HG03060 (cell line): ENCODE results near the gene VASH1.

Experiments used
- ATAC-seq: cut with Tn5 transposase; IDR thresholded peaks from one replicate; pipeline ENCODE4 v1.9.1; 2021; ENCODE audit warnings: low read depth, moderate number of reproducible peaks; ENCODE audit not compliant: unreplicated experiment

VASH1 gene

DNA sequence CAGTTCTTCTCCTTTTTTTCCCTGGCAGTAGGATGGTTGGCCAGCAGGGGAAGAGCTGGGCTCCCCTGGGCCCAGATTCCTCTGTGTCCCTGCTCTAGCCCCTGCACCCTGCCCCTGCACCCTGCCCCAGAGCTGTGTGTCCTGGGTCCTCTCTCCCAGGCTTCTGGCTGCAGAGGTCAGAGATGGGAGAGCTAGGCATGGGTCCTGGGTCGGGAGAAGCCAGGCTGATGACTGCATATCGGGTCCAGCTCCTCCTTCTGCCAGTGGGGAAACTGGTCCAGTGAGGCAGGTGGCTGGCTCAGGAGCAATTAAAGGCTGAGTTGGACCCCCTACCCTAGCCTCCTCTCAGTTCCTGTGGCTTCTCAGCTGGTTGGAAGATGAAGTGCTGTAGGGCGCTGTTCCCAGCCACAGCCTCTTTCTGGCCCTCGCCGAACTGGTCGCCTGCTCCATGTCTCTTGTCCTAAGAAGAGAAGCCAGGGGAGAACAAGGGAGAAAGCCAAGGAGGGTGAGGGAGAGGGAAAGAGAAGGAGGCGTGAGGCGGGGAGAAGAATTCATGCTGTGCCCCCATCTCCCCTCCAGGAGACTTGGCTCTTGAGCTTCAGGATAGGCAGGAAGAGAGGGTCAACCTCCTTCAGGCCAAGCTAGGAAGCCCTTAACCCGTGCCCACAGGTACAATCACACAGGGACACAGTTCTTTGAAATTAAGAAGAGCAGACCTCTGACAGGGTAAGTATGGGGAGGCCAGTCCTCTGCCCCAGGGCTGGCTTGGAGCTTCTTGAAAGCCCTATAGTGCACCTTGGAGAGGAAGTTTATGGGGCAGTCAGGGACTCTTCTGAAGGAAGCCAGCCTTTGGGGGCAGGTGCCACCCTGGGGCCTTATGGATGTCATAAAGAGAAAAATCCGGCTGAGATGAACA lies 9.5 kb downstream of the VASH1 start:
- ATAC-seq, result no peak

DNA sequence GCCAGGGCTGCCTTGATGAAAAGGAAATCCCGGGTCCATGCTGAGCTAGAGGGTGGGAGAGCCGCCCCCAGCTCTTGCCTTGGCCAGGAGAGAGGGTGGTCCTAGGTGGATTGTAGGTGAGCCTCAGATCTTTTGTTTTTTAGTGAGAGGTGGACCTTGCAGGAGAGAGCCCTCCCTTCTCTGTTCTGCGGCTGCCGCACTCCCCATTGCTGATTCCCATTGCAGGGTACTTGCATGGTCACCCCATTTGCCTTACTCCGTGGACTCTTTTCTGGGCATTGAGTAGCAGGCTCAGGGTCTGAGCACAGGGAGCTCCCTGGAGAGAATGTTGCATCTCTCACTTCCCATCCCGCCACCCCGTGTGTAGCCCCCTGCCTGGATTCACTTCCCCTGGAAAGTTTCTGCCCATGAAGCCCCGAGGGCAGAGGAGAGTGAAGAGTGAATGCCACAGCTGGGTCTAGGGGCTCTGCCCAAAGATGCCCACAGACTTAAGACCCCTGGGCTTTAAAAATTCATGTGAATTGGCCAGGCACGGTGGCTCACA lies 10.2 kb downstream of the VASH1 start:
- no peak for ATAC-seq

DNA sequence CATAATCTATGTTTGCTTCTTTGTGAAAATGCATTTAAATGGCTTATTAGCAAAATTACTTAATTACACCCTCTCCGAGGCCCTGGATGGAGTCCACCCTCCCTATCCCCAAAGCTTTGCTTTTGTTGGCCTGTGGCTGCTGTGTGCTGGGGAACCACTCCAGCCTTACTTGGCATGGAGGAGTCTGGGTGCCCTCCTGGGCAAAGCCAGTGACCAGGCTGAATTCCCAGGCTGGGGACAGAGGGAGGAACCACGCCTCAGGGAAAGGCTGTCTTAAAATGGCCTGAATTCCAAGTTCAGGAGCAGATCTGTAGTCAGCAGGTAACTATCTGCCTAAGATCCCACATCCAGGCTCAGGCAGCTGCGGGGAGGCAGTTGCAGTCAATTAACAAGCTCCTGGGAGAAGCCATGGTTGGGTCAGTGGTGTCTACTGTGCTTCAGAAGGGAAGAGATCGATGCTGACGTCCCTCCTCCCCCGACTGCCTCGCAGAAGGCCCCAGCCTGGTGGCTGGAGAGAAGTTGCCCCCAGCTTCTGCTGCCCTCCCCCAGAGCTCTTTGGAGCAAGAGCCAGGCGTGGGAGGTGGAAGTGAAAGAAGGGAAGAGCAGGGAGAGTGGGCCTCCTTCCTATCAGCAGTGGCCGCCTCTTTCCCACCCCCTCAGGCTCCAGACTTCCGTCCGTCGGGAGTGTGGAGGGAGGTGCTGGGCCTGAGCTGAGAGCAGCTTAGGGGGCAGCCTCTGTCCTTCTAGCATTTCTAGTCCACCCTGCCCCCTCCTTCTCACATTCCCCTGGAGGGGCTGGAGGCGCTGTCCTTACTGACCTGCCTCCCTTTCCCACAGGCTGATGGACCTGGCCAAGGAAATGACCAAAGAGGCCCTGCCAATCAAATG lies 11.3 kb downstream of the VASH1 start:
- ATAC-seq, result no peak

DNA sequence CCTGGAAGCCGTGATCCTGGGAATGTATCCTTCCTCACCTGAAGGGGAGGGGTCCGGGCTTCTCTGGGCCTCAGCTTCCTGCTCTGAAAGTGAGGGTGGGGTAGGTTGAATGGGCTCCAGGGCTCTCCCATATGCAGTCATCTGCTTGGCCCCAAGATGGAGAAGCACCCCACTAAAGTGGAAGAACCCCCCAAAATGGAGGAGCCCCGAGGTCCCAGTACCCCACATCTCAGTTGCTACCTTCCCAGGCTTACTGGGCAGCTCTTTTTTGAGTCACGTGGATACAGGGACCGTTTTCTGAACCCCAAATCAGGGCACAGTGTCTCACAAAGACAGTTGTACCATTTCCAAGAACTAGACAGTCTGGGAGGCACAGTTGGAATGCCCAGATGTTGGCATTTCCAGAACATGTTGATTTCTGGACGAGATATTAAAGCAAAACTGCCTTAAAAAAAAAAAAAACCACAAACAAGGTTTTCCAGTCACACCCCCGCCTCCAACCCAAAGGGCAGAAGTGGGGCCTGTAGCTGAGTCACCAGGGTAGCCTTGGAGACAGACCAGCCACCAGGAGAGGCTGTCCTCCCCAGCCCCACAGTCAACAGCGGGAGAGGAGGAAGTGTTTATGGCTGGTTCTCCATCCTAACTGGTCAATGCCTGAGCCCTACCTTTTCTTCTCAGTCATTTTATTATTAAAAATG lies 12.1 kb downstream of the VASH1 start:
- ATAC-seq, result no peak

DNA sequence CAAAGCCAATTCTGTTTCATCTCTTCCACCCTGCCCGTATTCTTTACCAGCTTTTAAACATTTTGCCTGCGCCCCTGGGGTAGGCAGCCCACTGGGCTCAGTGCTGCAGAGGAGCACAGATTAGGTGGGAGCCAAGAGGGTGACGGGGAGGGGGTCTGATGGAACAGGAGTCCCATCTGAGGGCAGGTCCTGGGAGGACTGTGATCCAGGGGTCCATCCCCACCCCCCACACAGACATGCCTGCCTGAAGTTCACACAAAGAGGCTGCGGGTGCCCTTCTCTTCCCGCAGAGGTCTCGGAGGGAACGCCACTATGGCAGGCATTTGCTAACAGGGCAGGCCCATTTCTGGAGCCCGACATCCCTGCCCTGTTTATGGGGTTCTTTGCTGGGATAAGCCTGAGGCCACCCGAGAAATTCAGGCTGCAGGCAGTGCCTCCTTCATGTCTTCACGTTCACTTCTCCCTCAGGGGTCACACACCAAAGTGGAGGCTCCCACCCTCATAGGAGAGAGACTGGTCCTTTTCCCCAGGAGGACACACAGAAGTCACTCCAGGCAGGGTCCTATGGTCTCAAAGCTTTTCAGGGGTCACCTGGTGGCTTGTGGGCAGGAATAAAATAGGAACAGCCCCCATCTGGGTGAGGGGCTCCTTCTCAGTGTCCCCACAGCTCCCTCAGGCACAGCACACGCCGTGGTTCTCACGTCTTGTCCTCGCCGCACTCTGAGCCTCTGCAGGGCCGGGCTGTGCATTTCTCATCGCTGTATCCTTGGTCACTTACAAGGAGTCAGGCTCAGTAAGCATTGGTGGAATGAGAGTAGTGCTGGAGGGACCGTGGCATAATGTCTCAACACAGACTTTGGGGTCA lies 12.9 kb downstream of the VASH1 start:
- no peak for ATAC-seq

DNA sequence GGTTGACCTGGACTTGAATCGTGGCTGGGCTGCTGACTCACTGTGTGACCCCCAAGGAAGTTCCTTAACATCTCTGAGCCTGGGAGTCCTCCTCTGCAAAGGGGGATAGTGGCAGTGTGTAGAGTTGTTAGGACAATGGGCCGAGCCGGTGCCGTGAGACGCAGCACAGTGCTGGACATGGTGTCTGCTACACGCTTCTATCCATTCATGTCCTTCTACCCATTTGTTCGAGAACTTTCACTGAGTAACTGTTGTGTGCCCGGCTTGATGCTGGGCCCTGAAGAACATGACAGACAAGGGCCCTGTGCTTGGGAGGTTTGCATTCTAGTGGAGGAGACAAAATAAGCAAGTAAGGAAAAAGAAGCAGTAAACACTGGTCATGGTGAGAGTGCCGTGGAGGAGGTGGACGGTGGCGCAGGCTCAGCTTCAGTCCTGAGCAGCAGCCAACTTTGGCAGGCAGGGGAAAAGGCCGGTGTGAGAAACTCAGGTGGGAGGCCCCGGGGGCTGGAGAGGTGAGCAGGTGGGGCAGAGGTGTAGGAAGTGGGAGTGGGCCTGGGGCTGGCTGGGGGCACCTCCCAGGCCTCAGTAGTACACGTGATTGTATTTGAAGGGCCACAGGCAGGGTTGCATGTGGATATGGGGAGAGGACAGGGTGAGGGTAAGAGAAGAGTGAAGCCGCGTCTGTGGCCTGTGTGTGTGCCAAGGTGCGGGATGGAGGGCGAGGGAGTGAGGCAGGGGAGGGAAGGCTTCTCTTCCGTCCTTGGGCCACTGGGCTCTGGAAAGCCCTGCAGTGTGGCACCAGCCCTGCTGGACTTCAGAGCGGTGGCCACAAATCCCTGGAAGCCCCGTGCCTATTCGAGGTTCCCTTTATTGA lies 13.8 kb downstream of the VASH1 start:
- no peak for ATAC-seq

DNA sequence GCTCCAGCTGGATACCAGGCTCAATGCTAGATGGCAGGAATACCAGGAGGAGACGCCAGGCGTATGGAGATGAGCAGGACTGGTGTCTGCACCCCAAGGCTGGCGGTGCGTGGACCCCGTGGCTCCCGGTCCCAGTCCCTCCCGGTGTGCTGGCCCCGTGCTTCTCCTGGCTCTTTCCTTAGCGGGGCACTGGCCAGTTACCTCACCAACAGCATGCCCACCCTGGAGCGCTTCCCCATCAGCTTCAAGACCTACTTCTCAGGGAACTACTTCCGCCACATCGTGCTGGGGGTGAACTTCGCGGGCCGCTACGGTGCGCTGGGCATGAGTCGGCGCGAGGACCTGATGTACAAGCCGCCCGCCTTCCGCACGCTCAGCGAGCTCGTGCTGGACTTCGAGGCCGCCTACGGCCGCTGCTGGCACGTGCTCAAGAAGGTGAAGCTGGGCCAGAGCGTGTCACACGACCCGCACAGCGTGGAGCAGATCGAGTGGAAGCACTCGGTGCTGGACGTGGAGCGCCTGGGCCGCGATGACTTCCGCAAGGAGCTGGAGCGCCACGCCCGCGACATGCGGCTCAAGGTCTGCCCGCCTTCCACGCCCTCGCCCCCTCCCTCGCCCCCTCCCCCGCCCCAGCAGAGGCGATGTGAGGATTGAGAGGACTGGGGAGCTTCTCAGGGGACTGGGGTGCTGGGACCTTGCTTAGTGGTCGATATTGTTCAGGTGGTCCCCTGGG lies 14.6 kb downstream of the VASH1 start:
- ATAC-seq, result no peak

DNA sequence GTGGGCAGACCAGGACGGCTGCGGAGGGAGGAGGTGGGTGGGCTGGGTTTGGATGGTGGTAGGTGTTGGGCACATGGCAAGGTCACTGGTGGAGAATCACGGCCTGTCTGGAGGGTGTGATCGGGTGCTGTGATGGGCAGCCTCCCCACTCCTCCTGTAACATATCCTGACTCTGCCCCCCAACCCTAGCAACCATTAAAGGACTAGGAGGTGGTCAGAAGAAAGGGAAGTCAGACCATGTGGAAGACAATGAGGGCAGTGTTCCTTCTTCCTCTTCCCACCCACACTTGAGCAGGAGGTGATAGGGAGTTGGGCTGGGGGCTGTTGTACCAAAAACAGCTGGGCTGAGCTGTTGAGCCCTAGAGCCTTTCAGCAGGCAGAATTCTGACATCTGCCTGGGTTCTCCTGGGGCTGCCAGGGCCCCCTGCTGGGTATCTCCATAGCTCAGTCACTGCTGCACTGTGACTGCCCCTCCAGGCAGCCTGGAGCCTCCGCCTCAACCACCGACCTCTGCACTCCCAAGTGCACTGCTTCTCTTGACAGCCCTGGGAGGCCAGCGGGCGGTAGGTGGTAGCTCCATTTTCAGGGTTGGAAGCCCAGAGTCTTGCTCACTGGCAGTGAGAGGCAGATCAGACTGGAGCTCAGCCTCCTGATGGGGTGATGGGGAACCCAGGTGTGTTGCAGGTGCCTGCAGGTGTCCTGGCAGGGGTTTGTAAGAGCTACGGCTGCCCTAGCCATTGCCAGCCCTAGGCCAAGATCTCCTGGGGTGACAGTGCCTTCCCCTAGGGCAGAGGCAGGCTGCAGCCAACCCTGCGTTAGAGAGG lies 15.4 kb downstream of the VASH1 start:
- ATAC-seq, result no peak

DNA sequence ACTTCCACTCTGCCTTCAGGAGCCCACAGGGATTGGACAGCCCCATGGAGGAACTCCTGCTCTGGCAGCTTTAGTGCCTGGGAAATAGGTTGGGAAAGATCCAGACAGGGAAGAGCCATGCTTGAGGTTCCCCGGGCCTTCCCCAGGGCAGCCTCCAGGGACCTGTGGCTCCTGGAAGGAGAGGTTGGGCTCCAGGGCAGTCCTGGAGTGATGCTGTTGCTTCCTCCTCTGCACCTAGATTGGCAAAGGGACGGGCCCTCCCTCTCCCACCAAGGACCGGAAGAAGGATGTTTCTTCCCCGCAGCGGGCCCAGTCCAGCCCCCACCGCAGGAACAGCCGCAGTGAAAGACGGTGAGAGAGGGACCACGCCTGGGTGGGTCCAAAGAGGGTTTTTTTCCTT lies 16.5 kb downstream of the VASH1 start:
- ATAC-seq, result no peak

DNA sequence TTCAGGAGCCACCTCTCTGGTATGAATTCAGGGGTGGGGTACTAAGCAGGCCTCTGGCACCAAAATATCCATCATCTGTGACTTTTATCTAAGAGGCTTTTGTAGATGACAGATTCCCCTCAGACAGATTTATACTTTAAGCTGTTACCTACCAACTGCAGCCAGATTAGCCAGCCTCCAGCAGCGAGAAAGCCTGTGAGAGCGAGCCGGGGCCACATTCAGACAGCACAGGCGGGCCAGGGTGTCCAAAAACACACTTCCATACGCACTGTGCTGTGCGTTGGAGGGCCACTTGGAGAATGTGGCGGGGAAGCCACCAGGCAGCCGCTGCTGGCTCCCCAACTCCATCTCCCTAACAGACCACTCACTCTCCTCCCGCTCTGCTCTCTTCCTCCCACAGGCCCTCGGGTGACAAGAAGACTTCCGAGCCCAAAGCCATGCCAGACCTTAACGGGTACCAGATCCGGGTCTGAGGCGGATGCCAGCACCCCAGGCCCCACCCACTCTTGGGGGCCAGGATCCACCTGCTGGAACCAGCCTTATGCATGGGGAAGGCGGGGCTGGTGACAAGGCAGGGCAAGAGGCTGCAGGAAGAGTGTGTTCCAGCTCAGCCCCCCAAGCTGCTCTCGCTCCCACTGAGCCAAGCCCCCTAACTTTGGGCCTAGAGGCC lies 17.4 kb downstream of the VASH1 start:
- no peak for ATAC-seq

DNA sequence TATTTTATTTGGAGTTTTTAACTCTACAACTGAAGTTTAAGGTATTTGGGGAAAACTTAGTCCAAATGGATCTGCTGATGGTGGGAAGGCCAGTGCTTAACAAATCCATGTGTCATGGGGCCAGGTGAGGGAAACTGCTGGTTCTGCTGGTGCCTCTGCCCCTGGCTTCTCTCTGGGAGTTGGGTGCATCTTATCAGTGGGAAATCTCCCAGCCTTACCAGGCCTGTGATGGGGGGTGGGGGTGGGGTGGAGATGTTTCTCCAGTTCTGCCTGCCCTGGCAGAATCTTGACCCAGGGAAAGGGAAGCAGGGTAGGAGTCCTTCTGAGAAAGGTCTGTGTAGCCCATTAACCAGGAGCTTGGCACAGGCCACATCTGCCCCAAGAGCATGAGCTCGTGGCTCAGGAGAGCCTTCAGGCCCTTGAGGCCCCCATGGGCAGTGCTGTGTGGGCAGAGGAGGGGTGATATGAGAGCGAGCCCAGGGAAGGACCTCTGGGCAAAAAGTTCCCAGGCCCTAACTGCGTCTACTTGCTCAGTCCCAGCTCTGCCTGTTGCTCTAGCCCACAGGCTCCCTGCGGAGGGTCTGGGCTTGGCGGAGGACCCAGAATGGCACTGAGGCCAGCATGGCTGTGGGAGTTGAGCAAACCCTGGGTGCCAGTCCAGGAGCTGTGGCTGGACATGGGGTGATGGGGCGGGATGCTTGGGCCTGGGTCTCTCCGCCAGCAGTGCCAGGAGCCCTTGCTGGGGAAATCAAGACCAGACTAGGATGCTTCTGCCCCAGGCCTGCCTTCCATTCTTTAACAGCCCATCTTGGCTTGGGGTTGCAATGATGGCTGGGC lies 18.2 kb downstream of the VASH1 start:
- ATAC-seq, result no peak

DNA sequence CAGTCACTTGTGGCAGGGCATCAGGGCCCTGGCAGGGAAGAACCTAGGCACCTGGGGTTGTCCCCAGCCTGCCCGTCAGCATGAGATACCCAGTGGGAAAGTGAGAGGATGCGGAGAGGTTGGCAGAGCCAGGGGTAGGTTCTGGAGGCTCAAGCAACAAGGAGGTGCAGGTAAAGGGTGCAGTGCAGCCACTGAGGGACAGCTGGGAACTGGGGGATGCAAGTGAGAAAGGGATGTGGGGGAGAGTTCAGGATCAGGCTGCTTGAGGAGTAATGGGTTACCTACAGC lies 18.7 kb downstream of the VASH1 start:
- no peak for ATAC-seq

DNA sequence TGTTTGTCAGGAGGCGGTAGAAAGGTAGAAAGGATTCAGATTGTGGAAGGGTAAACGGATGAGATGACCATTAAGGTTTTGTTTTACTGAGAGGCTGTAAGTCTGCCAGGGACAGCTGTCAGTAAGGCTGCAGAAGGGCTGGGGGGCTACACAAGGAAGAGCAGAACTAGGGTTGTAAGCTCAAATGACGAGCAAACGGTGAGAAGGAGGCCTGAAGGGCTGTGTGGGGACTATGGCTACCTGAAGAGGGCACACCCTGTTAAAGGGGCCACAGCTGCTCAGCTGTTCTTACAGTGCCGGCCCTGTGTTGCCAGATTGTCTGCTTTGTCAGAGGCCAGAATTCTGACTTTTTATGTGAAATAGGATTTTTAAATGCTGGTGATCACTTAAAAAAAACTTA lies 19.1 kb downstream of the VASH1 start:
- no peak for ATAC-seq

DNA sequence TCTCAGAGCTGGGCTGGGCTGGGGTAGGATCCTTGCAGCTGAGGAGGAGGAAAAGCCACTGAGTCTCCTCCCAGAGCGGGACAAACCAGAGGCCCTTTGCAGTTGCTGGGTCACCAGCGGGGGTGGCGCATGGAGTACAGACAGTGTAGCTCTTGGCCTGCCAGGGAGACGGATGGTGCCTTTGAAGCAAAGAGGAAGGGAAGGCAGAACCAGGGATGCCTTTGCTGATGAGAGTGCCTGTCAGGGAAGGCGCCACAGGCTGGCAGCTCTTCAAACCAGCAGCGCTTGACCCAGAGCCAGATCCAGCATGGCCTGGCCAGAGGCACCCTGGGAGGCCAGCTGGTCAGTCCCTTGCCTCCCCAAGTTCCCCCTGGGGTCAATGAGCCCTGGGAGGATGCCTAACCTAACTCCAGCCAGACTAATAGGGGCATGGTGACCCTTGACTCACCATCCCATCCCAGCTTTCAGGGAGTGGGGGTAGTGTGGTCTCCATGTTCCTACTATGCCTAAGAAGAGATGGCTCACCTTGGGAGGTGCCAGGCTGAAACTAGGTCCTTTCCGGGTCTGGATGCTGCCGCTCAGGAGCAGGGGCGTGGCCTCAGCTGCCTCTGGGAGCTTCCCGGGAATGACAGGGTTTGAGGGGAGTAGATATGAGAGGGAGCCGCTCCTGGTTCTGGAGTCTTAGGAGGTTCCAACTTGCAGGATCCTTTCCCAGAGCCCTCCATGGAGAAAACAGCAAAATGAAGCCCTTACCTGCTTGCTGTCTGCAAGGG lies 19.8 kb downstream of the VASH1 start:
- no peak for ATAC-seq

DNA sequence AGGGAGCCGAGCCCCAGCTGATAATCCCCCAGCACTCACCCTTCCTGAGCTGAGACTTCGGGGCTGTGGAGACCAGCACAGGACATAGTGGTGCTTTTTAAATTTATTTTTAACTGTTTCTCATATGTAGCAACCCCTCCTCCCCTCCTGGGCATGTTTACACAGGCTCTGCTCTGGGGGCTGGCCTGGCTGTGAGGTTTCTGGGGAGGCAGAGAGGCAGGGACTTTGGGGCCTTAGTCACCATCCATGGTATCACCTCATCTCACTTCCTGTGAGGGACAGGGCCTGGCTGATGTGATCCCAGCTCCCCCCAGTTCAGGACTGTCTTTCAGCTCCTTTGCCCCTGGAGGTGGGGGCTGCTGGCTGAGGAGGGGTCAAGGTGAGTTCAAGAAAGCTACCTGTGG lies 20.4 kb downstream of the VASH1 start:
- no peak for ATAC-seq
